NCI-H1694 treated with DMSO at 0.1 percent for 48 hours (cell line): Measurements from ENCODE around the gene RELCH.

ENCODE experiments used
- DNase-seq: peaks from one replicate; lab custom pipeline; 2025; lab: John Stamatoyannopoulos, UW

The RELCH gene

DNA sequence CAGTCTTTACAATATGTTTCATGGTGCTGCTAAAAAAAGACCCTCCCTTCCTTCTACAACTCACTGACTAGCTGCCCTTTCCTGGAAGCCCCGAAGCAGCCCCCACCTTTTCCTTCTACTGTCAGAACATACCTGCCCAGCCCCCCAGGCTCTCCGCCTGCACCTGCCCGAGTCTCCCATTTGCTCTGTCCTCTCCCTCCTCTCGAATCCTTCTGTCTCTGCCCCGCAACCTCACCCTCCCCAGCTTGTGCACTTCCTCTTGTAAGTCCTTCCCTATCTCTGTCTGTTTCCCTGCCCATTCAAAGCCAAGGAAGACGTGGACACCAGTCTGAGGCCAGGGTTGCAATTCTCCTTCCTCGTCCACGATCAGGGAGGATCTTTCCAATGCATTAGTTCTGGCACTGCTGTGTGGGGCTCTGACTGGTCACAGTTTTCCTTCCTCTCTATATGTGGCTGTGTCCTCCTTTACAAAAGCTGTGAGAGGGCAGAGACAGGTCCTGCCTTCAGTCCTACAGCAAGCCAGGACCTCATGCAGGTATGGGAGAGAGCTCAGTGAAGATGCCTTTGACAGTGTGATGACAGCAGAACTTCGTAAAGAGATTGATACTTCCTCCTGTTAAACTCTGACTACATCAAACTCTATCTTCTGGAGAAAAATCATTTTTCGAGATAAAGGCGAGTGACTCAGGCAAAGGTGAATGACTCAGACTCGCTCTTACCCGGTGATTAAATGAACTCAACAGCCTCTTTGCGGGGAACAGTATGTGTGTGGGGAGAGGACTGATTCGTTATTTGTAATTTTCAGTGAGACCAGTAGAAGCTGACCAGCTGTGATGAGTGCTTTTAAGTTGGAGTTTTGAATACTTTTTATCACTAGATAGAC, 152.3 kb downstream of the RELCH start:
- DNase-seq, result no peak

DNA sequence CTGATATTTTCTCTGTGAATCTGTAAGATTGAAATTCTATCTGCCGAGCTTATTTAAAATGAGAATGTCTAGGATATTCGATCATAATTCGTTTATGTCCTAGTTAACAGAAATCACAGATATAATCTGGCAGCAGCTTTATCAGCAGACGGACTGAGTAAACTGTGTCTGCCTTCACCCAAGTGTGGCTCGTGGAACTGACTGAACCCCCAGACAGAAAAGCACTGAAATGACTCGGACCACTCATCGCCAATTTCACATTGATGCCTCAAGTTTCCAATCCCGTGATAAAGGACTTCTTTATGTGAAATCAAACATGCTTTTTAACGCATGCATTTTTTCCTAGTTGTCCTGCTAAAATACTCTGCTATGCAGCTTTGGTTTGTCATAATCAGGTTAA, 153.9 kb downstream of the RELCH start:
- no peak for DNase-seq

GRCh38 chr18:62341473-62341872, 154.4 kb downstream of the RELCH start:
- no peak for DNase-seq

GRCh38 chr18:62342884-62343283, 155.8 kb downstream of the RELCH start:
- no peak for DNase-seq

DNA sequence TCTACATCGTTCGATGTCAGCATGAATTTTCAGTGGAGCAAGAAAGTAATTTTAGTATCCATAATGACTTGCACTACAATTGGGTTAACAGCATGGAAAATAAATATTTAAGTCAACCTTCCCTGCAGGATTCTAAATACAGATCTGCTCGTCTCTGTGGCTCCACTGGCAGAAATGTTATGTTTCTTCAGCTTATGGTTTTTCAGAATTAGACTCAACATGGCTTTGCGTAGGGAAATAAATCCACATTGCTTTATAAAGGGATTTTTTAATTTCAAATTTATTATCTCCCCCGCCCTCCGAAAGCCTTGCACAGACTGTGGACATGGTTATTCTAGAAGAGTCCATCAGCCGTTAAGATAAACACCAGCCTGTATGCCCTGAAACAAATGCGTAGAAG, 156.3 kb downstream of the RELCH start:
- DNase-seq, result no peak

- no peak for DNase-seq
These were observed 158.9 kb downstream of the RELCH start for GRCh38 chr18:62345909-62346308.

DNA sequence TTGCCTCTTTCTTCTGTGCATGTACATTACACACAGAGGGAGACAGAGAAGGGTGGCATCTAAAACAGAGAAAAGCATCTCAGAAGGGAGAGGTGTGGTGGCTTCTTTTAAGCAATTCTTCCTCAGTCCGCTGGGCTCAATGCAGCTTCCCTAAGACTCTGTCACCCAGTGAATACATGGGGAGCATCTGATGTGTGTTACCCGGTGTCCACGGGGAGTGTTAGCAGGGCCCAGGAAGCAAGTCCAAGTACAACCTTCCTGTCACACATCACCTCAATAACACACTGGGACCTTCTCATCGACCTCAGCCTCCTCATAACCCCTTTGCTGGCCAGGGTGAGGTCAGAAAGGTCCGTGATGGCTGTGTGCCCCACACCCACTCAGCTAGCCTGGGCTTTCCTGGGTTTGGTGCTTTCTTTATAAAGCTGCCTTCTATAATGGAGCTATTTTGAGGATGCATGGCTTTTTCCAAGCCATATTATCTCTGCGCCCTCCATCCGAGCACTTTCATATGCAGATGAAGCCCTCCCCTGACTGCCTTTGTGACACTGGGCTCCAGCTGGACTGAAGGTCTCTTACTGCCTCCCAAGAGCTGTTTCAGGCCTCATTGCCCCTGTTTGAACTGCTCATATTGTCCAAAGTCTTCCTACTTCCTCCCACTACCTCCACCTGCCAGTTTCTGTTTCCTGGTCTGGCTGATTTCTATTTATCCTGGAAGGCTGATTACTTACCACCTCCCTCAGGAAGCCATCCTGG, 159.5 kb downstream of the RELCH start:
- no peak for DNase-seq

DNA sequence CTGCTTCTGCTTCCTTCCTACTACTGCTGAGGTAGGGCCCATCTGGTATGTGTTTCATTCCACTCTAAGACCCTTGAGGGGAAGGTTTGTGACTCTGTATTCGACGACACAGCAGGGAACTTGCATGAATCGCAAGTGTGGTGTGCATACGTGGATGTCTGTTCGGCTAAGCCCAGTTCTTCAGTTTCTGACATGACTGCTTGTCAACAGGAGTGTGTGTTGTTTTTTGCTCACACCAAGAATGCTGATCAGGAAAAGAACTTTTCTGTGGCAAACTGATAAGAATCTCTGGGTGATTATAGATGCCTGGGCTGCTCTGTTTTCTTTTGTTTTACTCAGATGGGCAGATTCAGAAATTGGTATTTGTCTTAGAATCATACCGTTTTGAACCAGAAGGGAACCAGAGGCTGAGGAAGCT, 160.0 kb downstream of the RELCH start:
- DNase-seq, result no peak

DNA sequence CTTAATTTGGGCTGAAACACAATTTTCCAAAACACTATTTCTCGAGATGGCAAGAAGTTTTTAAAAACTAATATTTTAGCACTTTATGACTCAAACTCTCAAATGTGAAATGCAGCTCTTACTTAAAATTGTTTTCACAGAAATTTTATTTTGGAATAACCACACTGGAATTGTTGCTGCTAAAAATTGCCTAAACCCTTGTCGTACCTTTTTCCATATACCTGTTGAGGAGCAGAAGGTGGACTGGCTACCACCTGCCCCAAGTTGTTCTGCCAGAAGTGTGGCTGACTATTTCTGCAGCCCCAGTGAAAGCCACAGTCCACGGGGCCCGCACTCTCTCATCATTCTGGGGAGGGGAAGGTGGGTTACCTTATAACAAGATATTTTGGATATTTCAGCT, 161.4 kb downstream of the RELCH start:
- no peak for DNase-seq

DNA sequence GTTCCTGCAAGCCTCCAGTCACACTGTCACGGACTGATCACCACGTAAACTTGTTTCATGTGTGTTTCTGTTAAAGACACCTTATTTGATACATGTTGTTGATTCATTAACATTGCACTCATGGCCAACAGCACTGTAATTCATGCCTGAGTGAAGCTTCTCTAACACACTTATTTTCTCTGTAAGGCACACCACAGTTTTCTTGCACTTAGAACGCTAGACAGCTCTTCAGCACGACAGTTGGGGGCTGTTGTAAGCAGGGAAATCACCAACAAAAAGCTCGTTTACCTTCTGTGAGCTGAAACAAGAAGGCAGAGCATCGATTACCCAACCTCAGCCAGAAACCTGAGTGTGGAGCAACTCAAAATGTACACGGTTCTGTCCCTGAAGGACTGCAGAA, 166.1 kb downstream of the RELCH start:
- no peak for DNase-seq

GRCh38 chr18:62354151-62354550, 167.1 kb downstream of the RELCH start:
- no peak for DNase-seq

- no peak for DNase-seq
These were observed 170.1 kb downstream of the RELCH start for GRCh38 chr18:62357079-62357719.
